Activated CD4-positive, alpha-beta T cell treated with anti-CD3 and anti-CD28 coated beads, Interleukin-10, Interleukin-2, amounts not matched to agents 100 ng/mL and 50 ng/mL, durations not matched to agents 16 hours and 8 hours (primary cell): Measurements from ENCODE around the gene SMC3.

Experiments used
- DNase-seq: peaks from one replicate; pipeline ENCODE4 v3.0.0-alpha.2; 2020

SMC3 gene

GRCh38 chr10:110649347-110650264 is 82.1 kb downstream of the SMC3 start:
- DNase-seq, result no peak

- DNase-seq, result no peak
These were observed 82.8 kb downstream of the SMC3 start for GRCh38 chr10:110650265-110650668.

GRCh38 chr10:110651044-110651958 is 83.8 kb downstream of the SMC3 start:
- peak; percentile 49 for DNase-seq

- no peak for DNase-seq
These were observed 85.1 kb downstream of the SMC3 start for GRCh38 chr10:110652475-110653118.
